ENCODE measurements around the gene SH3BP5. TPM values are rescaled to one million over a fixed set of nuclear protein-coding genes. Genes with fewer than 3 reads are reported as not detected.
A peak's percentile ranks its signal among the peaks of the same experiment; 100 is the strongest.

Gene SH3BP5
- total and polyA plus RNA-seq, 3 donors from 2014 or later: 86.7 to 126 (median 102) TPM

DNA sequence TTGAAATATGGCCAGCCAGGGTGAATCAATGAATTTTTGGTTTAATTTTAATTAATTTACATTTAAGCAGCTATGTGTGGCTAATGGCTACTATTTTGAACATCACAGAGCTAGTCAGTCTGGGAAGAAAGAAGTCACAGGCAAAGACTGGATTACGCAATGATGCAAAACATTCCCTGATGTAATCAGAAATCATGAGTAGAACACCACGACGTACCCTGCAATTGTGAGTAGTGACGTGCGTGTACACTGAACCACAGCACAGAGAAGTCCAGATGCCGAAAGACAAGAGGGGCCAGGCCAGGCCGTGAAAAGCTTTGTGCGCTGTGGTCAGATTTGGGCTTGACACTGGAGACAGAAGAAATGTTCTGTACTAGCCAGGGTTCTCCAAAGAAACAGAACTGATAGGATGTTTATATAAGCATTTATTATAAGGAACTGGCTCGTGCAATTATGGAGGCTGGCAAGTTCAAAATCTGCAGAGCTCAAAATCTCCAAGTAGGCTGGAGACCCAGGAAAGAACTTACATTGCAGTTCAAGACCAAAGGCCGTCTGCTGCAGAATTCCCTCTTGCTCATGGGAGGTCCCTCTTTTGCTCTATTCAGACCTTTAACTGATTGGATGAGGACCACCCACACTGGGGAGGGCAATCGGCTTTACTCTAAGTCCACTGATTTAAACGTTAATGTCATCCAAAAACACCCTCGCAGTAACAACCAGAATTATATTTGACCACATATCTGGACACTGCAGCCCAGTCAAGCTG is 44.6 kb downstream of the SH3BP5 start:
- 41 to 51% methylated on average over 13 of the region's 13 CpGs for WGBS, 2 donors
- peaks cover 54% of the 10 kb centered on the region for H3K4me1 ChIP-seq

DNA sequence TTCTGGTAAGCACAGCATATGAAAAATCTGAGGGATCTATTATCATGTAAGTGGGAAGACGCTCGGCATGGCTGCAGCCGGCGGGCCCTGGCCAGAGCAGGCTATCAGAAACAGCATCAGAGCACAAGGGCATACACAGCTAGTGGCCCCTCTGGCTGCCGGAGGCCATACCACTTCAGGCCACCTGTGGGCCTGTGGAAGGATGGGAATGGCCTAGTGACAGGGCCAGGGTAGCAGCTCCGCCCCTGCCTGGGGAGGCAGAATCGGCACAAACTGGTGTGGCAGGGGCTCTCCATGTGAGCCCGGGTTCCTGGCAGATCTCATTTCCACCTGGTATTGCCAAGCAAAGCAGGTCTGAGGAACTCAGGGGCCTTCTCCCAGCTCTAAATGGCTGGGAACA is 46.4 kb downstream of the SH3BP5 start:
- intact Hi-C loops (cut with DNase I; ENCODE audit: low total_unique reads): no loop called here
- H3K9me3 ChIP-seq: no peaks in the 10 kb centered on the region
- no peaks in the 10 kb centered on the region for H3K36me3 ChIP-seq (ENCODE audit: low read depth, missing control alignments)
- WGBS, 2 donors: 55 to 70% methylated on average over 4 to 8 of the region's 8 CpGs
- H3K4me1 ChIP-seq: peaks cover 42% of the 10 kb centered on the region
- no peaks in the 10 kb centered on the region for H3K27me3 ChIP-seq
- TF ChIP-seq, protein P1, sequence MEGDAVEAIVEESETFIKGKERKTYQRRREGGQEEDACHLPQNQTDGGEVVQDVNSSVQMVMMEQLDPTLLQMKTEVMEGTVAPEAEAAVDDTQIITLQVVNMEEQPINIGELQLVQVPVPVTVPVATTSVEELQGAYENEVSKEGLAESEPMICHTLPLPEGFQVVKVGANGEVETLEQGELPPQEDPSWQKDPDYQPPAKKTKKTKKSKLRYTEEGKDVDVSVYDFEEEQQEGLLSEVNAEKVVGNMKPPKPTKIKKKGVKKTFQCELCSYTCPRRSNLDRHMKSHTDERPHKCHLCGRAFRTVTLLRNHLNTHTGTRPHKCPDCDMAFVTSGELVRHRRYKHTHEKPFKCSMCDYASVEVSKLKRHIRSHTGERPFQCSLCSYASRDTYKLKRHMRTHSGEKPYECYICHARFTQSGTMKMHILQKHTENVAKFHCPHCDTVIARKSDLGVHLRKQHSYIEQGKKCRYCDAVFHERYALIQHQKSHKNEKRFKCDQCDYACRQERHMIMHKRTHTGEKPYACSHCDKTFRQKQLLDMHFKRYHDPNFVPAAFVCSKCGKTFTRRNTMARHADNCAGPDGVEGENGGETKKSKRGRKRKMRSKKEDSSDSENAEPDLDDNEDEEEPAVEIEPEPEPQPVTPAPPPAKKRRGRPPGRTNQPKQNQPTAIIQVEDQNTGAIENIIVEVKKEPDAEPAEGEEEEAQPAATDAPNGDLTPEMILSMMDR (IDR thresholded peaks at IDR 0.05): no peak
- TF ChIP-seq POLR2A (IDR thresholded peaks at IDR 0.05): no peak
- peak overlapping the region in 1 of 2 donors; percentile 37 for H3K27ac ChIP-seq
- no peak overlapping the region for H3K4me3 ChIP-seq
- no peak for DNase-seq

More for the DNA sequence above, 44.6 kb downstream of the SH3BP5 start:
- TF ChIP-seq, protein P1 (IDR thresholded peaks at IDR 0.05): no peak
- Histone ChIP-seq H3K27ac (peak overlapping the region; percentile 14 to 37), H3K4me3 (no peak overlapping the region), H3K27me3 (no peaks in the 10 kb centered on the region), H3K9me3 (no peaks in the 10 kb centered on the region), H3K36me3 (ENCODE audit: low read depth, missing control alignments) (no peaks in the 10 kb centered on the region)
- intact Hi-C loops (cut with DNase I; ENCODE audit: low total_unique reads): no loop called here
- DNase-seq: peak; percentile 77

GRCh38 chr3:15284121-15284889 is 48.1 kb downstream of the SH3BP5 start:
- Histone ChIP-seq H3K27me3 (no peaks in the 10 kb centered on the region), H3K4me3 (no peak overlapping the region), H3K9me3 (no peaks in the 10 kb centered on the region), H3K36me3 (ENCODE audit: low read depth, missing control alignments) (no peaks in the 10 kb centered on the region), H3K27ac (peak overlapping the region; percentile 14 to 39), H3K4me1 (peaks cover 50% of the 10 kb centered on the region)
- intact Hi-C loops (cut with DNase I; ENCODE audit: low total_unique reads): no loop called here
- peak; percentile 81 for DNase-seq
- no peak for TF ChIP-seq POLR2A (IDR thresholded peaks at IDR 0.05)
- TF ChIP-seq, protein P1 (IDR thresholded peaks at IDR 0.05): no peak
- WGBS, 2 donors: 79 to 82% methylated on average over 5 of the region's 5 CpGs

DNA sequence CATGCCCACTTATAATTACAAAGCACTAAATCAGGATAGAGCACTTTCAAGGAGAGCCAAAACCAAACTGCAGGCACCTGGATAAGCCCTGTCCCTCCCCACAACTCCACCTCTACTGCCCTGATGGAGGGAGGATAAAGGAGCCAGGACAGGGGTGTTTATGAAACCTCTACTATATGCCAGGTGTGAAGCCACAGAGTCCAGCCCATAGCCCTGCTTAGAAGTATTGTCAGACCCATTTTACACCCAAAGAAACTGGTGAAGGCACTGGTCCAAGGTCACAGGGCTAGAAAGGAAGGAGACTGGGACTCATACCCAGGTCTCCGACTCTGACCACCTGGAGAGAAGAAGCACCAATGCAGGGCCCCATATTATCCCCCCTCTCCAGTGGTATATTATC is 48.7 kb downstream of the SH3BP5 start:
- 88 to 91% methylated on average over 1 of the region's 1 CpG for WGBS, 2 donors
- DNase-seq: no peak
- no peaks in the 10 kb centered on the region for H3K36me3 ChIP-seq (ENCODE audit: low read depth, missing control alignments)
- intact Hi-C loops (cut with DNase I; ENCODE audit: low total_unique reads): no loop called here
- no peak overlapping the region for H3K4me3 ChIP-seq
- no peaks in the 10 kb centered on the region for H3K27me3 ChIP-seq
- H3K27ac ChIP-seq: peak overlapping the region in 1 of 2 donors; percentile 39
- peaks cover 56% of the 10 kb centered on the region for H3K4me1 ChIP-seq
- TF ChIP-seq, protein P1 (IDR thresholded peaks at IDR 0.05): no peak
- no peak for TF ChIP-seq POLR2A (IDR thresholded peaks at IDR 0.05)
- no peaks in the 10 kb centered on the region for H3K9me3 ChIP-seq
